Measurements from ENCODE around the gene FLG2.

The FLG2 gene

GRCh38 chr1:152359906-152360305 lies at the start of gene FLG2:
Gene FLG2, minus strand, starts transcription at chr1:152360006. Its CDS starts 1,122 bp downstream, at chr1:152358884.
- no peak within 1 kb of the TSS for H3K4me3 ChIP-seq (ENCODE audit: low read length)
- H3K4me1 ChIP-seq (ENCODE audit: control insufficient read depth, insufficient read depth, low read length), result peaks cover 20% of the 10 kb centered on the region
- H3K9ac ChIP-seq (ENCODE audit: low read length), result no peak within 1 kb of the TSS
- H3K27me3 ChIP-seq (ENCODE audit: control insufficient read depth, insufficient read depth, low read length), result no peaks in the 10 kb centered on the region
- H3K9me3 ChIP-seq (ENCODE audit: control insufficient read depth, low read length), result no peaks in the 10 kb centered on the region
- H3K36me3 ChIP-seq (ENCODE audit: control insufficient read depth, insufficient read depth, low read length), result no peaks in the 10 kb centered on the region

DNA sequence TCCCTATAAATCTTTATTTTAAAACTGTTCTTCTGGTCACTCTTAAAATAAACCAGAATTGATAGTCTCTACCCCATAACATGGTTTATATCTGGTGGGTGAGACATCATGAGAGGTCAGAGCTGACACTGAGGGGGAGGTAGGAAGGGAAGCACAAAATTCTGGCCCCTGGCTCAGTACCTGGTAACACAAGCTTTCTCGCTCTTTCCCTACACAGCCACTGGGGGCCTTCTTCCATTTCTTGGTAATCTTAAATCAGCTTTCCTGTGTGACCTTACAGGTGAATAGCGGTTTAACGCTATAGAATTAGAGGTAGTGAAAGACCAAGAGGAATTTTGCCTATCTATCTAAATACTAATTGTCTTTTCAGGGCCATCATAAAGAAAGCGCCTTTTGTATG lies 48.9 kb upstream of the FLG2 start:
- H3K27me3 ChIP-seq (ENCODE audit: control insufficient read depth, insufficient read depth, low read length), result no peaks in the 10 kb centered on the region
- H3K4me3 ChIP-seq (ENCODE audit: low read length), result no peak overlapping the region
- no peaks in the 10 kb centered on the region for H3K4me1 ChIP-seq (ENCODE audit: control insufficient read depth, insufficient read depth, low read length)
- no peaks in the 10 kb centered on the region for H3K9me3 ChIP-seq (ENCODE audit: control insufficient read depth, low read length)
- H3K36me3 ChIP-seq (ENCODE audit: control insufficient read depth, insufficient read depth, low read length), result no peaks in the 10 kb centered on the region
- H3K9ac ChIP-seq (ENCODE audit: low read length), result no peak overlapping the region

- no peaks in the 10 kb centered on the region for H3K9me3 ChIP-seq (ENCODE audit: control insufficient read depth, low read length)
- H3K4me1 ChIP-seq (ENCODE audit: control insufficient read depth, insufficient read depth, low read length), result no peaks in the 10 kb centered on the region
- H3K9ac ChIP-seq (ENCODE audit: low read length), result no peak overlapping the region
- no peak overlapping the region for H3K4me3 ChIP-seq (ENCODE audit: low read length)
- no peaks in the 10 kb centered on the region for H3K36me3 ChIP-seq (ENCODE audit: control insufficient read depth, insufficient read depth, low read length)
- H3K27me3 ChIP-seq (ENCODE audit: control insufficient read depth, insufficient read depth, low read length), result peaks cover 6% of the 10 kb centered on the region
Observed at GRCh38 chr1:152398812-152399698, 39.2 kb upstream of the FLG2 start.

DNA sequence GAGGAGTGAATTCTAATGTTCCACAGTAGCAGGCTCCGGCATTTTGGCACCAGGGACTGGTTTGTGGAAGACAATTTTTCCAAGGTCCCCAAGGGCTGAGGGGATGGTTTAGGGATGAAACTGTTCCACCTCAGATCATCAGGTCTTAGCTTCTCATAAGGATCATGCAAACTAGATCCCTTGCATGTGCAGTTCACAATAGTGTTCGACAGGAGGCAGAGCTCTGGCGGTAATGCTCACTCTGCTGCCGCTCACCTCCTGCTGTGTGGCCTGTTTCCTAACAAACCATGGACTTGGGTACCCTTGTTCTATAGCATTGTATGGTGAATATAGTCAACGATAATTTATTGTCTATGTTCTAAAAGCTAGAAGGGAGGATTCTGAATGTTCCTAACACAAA lies 37.7 kb upstream of the FLG2 start:
- Histone ChIP-seq H3K4me3 (ENCODE audit: low read length) (no peak overlapping the region), H3K27me3 (ENCODE audit: control insufficient read depth, insufficient read depth, low read length) (peaks cover 6% of the 10 kb centered on the region), H3K4me1 (ENCODE audit: control insufficient read depth, insufficient read depth, low read length) (no peaks in the 10 kb centered on the region), H3K9me3 (ENCODE audit: control insufficient read depth, low read length) (no peaks in the 10 kb centered on the region), H3K9ac (ENCODE audit: low read length) (no peak overlapping the region), H3K36me3 (ENCODE audit: control insufficient read depth, insufficient read depth, low read length) (no peaks in the 10 kb centered on the region)

DNA sequence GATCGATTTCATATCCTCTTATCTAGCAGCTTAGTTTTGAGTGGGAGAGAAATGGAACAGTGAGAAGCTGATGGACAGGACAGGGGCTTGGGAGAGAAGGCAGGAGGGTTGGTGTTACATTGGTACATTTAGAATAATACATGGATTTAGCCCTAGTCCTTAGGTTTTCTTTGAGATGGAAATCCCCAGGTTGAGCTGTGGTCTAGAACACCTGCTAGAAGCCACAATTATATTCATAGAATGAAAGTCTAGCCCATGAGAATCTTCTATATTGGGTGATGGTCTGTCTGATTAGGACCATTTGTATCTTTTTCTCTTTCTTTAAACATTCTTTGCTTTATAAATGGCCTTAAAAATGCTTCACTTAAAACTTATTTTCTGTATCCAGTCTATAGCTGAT lies 34.3 kb upstream of the FLG2 start:
- Histone ChIP-seq H3K9me3 (ENCODE audit: control insufficient read depth, low read length) (no peaks in the 10 kb centered on the region), H3K4me1 (ENCODE audit: control insufficient read depth, insufficient read depth, low read length) (no peaks in the 10 kb centered on the region), H3K36me3 (ENCODE audit: control insufficient read depth, insufficient read depth, low read length) (no peaks in the 10 kb centered on the region), H3K27me3 (ENCODE audit: control insufficient read depth, insufficient read depth, low read length) (peaks cover 6% of the 10 kb centered on the region), H3K9ac (ENCODE audit: low read length) (no peak overlapping the region), H3K4me3 (ENCODE audit: low read length) (no peak overlapping the region)

- Histone ChIP-seq H3K27me3 (ENCODE audit: control insufficient read depth, insufficient read depth, low read length) (peaks cover 10% of the 10 kb centered on the region), H3K4me1 (ENCODE audit: control insufficient read depth, insufficient read depth, low read length) (no peaks in the 10 kb centered on the region), H3K4me3 (ENCODE audit: low read length) (no peak overlapping the region), H3K9me3 (ENCODE audit: control insufficient read depth, low read length) (no peaks in the 10 kb centered on the region), H3K9ac (ENCODE audit: low read length) (no peak overlapping the region), H3K36me3 (ENCODE audit: control insufficient read depth, insufficient read depth, low read length) (no peaks in the 10 kb centered on the region)
Observed at GRCh38 chr1:152392909-152393308, 33.1 kb upstream of the FLG2 start.

DNA sequence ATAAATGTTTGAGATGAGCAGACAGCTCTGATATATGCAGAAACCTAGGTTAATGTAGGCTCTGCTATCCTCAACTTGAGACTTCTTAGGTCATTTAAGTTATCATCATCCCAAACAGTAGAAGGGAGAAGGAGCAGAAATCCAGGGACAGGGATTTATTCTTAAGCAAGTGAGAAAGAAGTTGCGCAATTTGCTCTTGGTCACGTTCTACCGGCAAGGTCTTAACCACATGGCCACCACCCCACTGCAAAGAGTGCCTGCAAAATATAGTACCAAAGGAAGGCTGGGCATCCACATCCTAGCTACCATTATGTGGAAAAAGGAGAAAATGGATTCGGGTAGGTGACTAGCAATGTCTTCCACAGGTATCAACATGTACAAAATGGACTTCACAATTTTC lies 29.1 kb upstream of the FLG2 start:
- Histone ChIP-seq H3K4me1 (ENCODE audit: control insufficient read depth, insufficient read depth, low read length) (no peaks in the 10 kb centered on the region), H3K9ac (ENCODE audit: low read length) (no peak overlapping the region), H3K4me3 (ENCODE audit: low read length) (no peak overlapping the region), H3K27me3 (ENCODE audit: control insufficient read depth, insufficient read depth, low read length) (peaks cover 3% of the 10 kb centered on the region), H3K36me3 (ENCODE audit: control insufficient read depth, insufficient read depth, low read length) (no peaks in the 10 kb centered on the region), H3K9me3 (ENCODE audit: control insufficient read depth, low read length) (no peaks in the 10 kb centered on the region)

- no peaks in the 10 kb centered on the region for H3K9me3 ChIP-seq (ENCODE audit: control insufficient read depth, low read length)
Observed at GRCh38 chr1:152386940-152387339, 27.1 kb upstream of the FLG2 start.

GRCh38 chr1:152380932-152381331 lies 21.1 kb upstream of the FLG2 start:
- no peaks in the 10 kb centered on the region for H3K27me3 ChIP-seq (ENCODE audit: control insufficient read depth, insufficient read depth, low read length)
- H3K4me1 ChIP-seq (ENCODE audit: control insufficient read depth, insufficient read depth, low read length), result no peaks in the 10 kb centered on the region
- no peak overlapping the region for H3K9ac ChIP-seq (ENCODE audit: low read length)
- H3K4me3 ChIP-seq (ENCODE audit: low read length), result no peak overlapping the region
- H3K9me3 ChIP-seq (ENCODE audit: control insufficient read depth, low read length), result no peaks in the 10 kb centered on the region
- no peaks in the 10 kb centered on the region for H3K36me3 ChIP-seq (ENCODE audit: control insufficient read depth, insufficient read depth, low read length)

More at GRCh38 chr1:152386940-152387339, 27.1 kb upstream of the FLG2 start:
- Histone ChIP-seq H3K36me3 (ENCODE audit: control insufficient read depth, insufficient read depth, low read length) (no peaks in the 10 kb centered on the region), H3K4me1 (ENCODE audit: control insufficient read depth, insufficient read depth, low read length) (no peaks in the 10 kb centered on the region), H3K4me3 (ENCODE audit: low read length) (no peak overlapping the region), H3K9ac (ENCODE audit: low read length) (no peak overlapping the region), H3K27me3 (ENCODE audit: control insufficient read depth, insufficient read depth, low read length) (peaks cover 3% of the 10 kb centered on the region)

GRCh38 chr1:152374451-152374850 lies 14.6 kb upstream of the FLG2 start:
- H3K27me3 ChIP-seq (ENCODE audit: control insufficient read depth, insufficient read depth, low read length), result peaks cover 3% of the 10 kb centered on the region
- no peak overlapping the region for H3K9ac ChIP-seq (ENCODE audit: low read length)
- H3K4me1 ChIP-seq (ENCODE audit: control insufficient read depth, insufficient read depth, low read length), result no peaks in the 10 kb centered on the region
- H3K4me3 ChIP-seq (ENCODE audit: low read length), result no peak overlapping the region
- no peaks in the 10 kb centered on the region for H3K36me3 ChIP-seq (ENCODE audit: control insufficient read depth, insufficient read depth, low read length)
- no peaks in the 10 kb centered on the region for H3K9me3 ChIP-seq (ENCODE audit: control insufficient read depth, low read length)

DNA sequence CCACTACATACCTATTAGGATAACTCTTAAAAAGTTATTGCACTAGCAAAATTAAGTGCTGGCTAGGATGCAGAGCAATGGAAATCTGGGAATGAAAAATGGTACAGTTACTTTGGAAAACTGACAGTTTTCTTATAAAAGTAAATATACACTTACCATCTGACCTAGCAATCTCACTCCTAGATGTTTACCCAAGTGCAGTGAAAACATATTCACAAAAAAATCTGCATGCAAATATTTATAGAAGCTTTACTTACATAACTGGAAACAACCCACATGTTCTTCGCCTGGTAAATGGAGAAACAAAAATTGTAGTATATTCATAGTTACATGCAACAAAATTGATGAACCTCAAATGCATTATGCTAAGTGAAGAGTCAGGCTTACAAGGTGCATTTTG lies 12.9 kb upstream of the FLG2 start:
- Histone ChIP-seq H3K9ac (ENCODE audit: low read length) (no peak overlapping the region), H3K27me3 (ENCODE audit: control insufficient read depth, insufficient read depth, low read length) (peaks cover 3% of the 10 kb centered on the region), H3K4me1 (ENCODE audit: control insufficient read depth, insufficient read depth, low read length) (no peaks in the 10 kb centered on the region), H3K4me3 (ENCODE audit: low read length) (no peak overlapping the region), H3K36me3 (ENCODE audit: control insufficient read depth, insufficient read depth, low read length) (no peaks in the 10 kb centered on the region), H3K9me3 (ENCODE audit: control insufficient read depth, low read length) (no peaks in the 10 kb centered on the region)

DNA sequence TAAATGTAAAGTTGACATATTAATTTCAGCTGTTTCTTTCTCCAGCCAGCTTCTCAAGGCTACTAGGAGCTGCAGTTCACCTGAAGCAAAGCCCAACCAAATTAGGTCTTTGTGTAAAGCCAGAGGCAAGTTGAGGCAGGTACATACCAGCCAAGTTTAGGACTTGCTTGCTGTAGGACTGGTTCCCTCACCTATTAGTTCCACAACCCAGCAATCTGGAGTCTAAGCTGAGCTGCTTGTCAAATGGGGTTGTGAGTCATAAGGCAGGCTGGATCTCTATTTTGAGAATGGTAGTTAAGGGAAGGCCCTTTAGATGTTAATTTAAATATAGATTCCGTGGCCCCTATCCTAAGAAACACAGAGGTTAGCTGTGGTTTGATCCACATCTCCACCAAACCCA lies 7.6 kb upstream of the FLG2 start:
- no peaks in the 10 kb centered on the region for H3K27me3 ChIP-seq (ENCODE audit: control insufficient read depth, insufficient read depth, low read length)
- no peaks in the 10 kb centered on the region for H3K36me3 ChIP-seq (ENCODE audit: control insufficient read depth, insufficient read depth, low read length)
- no peak overlapping the region for H3K9ac ChIP-seq (ENCODE audit: low read length)
- no peaks in the 10 kb centered on the region for H3K4me1 ChIP-seq (ENCODE audit: control insufficient read depth, insufficient read depth, low read length)
- H3K9me3 ChIP-seq (ENCODE audit: control insufficient read depth, low read length), result no peaks in the 10 kb centered on the region
- no peak overlapping the region for H3K4me3 ChIP-seq (ENCODE audit: low read length)
